Tibial nerve (tissue), 4 donors: ENCODE measurements around the gene ATOH8.

Experiments
- EP300 ChIP-seq, 2 donors: sonication (generic); formaldehyde crosslinking; IDR thresholded peaks; one replicate each; pipeline ENCODE4 v1.6.1; 2017; ENCODE audit warnings: antibody characterized with exemption in 2 of 2, mild to moderate bottlenecking in 1 of 2
- TF ChIP-seq, protein P1 (sequence below), 5 experiments: fragments of 200-600 bp in 3 of 5; fragments of 450-650 bp in 2 of 5; sonication (generic) in 3 of 5; IDR thresholded peaks; one replicate each; pipeline ENCODE4 v1.5.1; 2016 to 2019; ENCODE audit warnings: antibody characterized with exemption in 5 of 5, mild to moderate bottlenecking in 3 of 5, moderate library complexity in 2 of 5

DNA sequence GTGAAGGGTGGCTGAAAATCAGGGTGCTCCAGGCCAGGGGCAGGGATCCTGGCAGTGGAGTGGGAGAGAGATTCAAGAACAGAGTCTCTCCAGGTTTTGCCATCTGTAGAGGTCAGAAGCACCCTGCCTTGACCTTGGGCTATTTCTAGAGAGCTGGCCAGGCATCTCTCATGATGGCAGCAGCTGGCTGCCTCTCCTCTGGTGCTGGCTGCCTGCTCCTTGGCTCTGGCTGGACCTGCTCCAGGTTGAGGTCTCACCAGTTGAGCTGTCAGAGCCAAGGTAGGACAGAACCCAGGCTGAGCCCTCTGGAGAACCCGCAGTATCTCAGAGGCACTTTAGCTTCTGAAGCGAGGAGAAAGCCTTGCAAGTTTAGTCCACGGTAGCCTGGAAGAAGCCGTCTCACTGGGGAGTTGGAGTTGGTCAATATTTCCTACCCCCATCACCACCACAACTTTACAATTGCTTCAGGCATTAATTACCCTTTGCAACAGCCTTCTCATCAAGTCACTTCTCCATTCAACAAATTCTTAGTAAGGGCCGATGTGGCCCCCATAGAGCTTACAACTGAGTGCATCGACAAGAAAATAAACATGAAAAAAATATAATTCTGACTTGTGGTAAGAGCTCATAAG lies 34.1 kb upstream of the ATOH8 start:
- TF ChIP-seq, protein P1, sequence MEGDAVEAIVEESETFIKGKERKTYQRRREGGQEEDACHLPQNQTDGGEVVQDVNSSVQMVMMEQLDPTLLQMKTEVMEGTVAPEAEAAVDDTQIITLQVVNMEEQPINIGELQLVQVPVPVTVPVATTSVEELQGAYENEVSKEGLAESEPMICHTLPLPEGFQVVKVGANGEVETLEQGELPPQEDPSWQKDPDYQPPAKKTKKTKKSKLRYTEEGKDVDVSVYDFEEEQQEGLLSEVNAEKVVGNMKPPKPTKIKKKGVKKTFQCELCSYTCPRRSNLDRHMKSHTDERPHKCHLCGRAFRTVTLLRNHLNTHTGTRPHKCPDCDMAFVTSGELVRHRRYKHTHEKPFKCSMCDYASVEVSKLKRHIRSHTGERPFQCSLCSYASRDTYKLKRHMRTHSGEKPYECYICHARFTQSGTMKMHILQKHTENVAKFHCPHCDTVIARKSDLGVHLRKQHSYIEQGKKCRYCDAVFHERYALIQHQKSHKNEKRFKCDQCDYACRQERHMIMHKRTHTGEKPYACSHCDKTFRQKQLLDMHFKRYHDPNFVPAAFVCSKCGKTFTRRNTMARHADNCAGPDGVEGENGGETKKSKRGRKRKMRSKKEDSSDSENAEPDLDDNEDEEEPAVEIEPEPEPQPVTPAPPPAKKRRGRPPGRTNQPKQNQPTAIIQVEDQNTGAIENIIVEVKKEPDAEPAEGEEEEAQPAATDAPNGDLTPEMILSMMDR (IDR thresholded peaks at IDR 0.05) = no peak
- TF ChIP-seq EP300 (IDR thresholded peaks at IDR 0.05) = no peak
